Hepatocyte (in vitro differentiated cells): Measurements from ENCODE around the gene SGMS1.

Experiments
- CTCF ChIP-seq: fragments of 200-600 bp; sonication (generic); IDR thresholded peaks from 2 replicates; pipeline ENCODE4 v1.5.1; 2016; ENCODE audit warnings: antibody characterized with exemption, mild to moderate bottlenecking; ENCODE audit not compliant: poor library complexity
- EZH2 ChIP-seq: fragments of 200-600 bp; sonication (generic); IDR thresholded peaks from 2 replicates; pipeline ENCODE4 v1.6.1; 2016; ENCODE audit warnings: antibody characterized with exemption, mild to moderate bottlenecking, borderline replicate concordance

DNA sequence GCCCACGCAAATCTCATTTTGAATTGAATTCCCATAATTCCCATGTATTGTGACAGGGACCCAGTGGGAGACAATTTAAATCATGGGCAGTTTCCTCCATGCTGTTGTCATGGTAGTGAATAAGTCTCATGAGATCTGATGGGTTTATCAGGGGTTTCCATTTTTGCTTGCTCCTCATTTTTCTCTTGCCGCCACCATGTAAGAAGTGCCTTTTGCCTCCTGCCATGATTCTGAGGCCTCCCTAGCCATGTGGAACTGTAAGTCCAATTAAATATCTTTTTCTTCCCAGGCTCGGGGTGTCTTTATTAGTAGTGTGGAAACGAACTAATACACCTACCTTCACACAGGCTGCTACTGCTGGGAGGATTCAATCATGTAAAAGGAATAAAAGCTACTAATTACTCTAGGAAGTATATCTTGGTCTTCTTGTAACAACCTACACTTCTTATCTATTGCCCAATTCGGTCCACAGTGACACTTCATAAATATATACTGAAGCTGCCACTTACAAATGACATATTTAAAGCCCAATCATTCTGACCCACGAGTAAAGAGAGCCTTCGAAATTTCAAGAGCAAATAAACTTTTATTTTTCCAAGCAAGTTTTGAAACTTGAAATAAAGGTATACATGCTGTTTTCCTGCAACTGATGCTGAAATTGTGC is 272.1 kb downstream of the SGMS1 start:
- TF ChIP-seq CTCF (no peak), EZH2 (no peak)
